NCI-H2107 (cell line): ENCODE data around the gene CEMIP.

Experiments
- DNase-seq: peaks from one replicate; lab custom pipeline; 2025; lab: John Stamatoyannopoulos, UW

The CEMIP gene

DNA sequence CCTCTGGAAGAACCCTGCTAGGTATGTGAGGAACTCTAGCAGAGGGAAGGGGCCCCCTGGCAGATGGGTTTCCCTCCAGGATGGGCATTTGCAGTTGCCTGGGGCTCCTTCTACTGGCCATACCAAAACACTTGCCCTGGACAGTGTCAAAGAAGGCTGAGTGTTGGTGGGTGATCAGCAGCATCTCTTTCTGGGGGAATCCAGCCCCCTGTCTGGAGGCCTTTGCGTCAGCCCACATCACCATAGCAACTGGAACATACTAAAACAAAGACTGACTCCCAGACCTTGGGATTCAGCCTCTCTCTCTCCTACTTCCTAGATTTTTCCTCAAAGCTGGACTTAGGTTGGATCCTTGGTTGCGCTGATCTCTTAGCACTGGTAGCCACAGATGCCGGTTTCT, 8.1 kb downstream of the CEMIP start:
- DNase-seq = no peak

DNA sequence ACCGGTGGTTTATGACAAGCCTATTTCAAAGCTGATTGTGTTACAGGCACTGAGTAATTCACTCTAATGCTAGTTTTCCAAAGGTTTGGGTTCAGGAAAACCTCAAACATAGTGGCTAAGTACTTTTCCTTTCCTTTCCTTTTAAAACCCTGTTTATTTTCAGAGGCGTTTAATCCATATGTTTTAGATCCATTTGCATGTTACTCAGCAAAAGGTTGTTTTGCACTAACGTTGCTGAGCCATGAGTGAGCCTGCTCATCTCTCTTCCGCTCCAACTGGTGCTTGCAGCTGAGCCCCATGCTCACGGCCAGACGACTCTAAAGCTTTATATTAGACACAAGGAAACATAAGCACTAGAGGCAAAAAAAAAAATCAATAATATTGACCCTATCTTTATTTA, 9.4 kb downstream of the CEMIP start:
- DNase-seq = no peak

DNA sequence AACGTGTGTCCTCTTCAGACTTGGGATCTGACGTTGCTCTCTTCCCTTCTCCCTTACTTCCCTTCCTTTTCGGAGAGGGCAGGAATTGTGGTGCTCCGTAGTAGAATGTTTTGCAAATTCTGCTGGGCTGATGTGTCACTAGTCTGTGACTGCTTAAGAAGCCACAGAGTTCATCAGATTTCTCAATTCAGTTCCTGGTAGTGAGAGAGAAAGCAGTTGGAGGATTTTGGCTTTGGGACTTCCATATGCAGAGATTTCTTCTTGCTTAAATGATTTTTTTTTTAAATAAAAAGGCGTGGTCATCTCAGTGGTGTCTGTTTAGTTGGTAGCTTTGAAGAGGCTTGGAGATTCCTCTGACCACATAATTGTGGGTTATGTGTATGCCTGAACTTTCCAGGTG, 10.1 kb downstream of the CEMIP start:
- no peak for DNase-seq

DNA sequence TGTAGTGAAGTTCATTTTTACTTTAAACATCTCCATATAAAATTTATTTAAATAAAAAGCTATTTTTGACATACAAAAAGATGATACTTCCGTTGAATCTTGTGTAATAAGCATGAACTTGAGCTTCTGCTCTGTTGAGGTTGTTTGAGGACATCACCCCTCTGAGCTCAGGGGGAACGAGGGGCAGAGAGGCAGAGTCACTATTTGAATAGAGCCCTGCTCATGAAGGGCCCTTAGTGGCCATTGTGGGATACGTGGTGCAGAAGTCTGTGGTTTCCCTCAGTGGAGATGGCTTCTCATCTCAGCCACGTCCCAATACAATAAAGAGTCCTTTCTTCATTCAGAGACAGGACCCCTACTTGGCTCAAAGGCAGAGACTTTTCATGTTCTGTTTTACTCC, 10.6 kb downstream of the CEMIP start:
- DNase-seq = peak; percentile 32

DNA sequence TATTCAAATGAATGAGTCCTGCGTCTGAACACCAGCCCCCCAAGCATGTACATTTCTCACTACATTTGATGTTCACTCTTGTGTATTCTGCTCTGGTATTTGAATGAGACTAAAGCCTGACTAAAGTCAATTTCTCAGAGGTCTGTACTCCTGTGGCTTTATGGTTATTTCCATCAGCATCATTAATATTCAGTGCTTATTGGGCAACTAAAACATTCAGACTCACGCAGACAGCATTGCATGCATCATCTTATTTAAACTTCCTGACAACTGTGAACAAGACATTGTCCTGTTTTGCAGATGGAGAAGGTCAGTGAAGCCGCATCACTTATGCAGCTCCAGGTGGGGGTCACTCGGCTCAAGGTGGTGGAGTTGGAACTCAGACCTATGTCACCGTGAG, 11.1 kb downstream of the CEMIP start:
- no peak for DNase-seq

DNA sequence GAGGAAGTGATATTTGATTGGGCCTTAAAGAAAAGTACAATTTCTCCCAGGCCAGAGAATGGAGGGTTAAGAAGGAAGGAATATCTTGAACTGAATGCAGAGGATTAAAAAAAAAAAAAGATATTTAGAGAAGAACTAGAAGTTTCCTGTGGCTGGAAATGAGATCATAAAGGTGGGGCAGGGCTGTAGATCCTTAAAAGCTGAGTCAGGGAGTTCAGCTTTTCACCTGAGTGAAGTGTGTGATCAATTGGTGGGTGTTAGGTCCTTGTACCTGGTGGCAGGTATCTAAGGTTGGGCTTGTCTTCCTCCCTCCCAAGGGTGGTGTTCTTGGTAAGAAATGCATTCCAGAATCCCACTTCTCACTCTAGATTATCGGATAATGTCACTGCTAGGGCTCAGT, 11.8 kb downstream of the CEMIP start:
- no peak for DNase-seq

DNA sequence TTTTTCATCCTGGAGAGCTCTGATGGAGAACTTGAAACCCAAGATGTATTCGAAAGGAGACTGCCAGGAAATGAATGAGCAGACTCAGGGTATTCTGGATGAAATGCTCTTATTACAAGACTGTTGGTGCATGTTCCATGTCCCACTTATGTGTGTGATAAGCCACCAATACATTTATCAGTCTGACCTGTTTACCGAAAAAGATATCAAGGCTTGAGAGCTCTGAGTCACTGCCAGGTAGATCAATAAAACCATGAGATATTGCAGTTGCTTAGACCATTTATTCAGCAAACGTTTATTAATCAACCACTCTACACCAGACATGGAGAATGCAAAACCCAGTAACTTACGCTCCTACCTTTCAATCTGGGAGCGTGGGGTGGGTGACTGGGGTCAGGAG, 17.2 kb downstream of the CEMIP start:
- no peak for DNase-seq

DNA sequence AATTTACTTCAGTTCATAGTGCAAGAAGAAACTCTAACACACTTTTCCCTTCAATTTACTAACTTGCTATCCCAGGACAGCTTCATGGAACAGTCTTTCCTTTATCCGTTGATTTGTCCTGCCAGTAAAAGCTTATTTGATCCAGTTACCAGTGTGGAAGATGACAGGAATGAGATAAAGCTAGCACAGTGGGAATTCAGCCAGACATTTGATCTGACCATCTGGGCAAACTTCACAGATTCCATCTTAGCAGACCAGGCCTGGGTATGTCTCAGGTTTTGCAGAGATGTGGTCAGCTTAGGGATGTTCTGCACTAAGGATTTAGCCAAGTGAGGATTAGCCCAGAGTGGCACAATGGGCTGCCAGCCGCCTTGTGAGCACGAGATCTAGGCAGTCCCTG, 19.7 kb downstream of the CEMIP start:
- DNase-seq = no peak

DNA sequence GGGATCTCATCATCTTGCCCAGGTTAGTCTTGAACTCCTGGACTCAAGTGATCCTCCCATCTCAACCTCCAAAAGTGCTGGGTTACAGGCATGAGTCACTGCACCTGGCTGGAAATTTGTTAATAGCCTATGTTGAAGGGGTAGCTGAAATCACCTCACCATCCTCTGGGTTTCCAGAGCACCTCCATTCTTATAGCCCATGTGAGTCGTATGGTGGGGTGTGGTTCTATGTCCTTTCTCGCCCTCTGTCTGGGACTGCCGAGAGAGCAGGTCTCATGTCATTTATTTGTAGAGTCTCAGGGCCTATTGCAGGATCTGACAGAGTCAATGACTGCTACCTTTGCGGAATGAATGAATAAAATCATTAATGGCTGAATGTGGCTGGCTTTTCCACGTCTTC, 20.9 kb downstream of the CEMIP start:
- no peak for DNase-seq

DNA sequence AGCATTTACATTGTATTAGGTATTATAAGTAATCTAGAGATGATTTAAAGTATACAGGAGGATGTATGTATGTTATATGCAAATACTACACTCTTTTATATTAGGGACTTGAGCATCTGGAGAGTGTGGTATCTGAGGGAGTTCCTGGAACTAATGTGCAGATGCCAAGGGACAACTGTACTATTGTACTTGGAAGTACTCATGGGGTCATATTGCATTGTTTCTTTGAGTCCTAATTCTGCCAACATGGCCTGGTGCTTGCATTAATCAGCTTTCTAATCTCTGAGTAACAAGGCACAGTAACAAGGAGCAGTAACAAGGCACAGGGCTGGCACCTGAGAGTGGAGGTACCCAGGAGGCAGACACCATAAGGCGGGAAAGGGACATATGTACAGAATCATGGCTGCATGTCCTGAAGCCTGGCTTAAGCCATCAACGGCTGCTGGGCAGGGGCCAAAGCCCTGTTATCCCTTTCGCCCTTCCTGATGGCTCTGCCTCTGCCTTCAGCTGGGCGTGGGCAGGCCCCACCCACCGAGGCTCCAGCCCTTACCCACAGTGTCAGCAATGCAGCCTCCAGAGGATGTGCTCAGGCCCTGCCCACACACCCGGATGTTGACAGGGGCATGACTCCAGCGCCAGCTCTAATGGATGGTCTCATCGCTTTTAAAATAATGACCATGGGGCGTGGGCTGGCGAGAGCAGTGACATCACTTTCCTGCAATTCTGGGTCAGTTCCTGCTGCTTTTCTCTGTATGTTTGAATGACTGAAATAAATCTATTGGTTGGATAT, 22.9 kb downstream of the CEMIP start:
- no peak for DNase-seq

DNA sequence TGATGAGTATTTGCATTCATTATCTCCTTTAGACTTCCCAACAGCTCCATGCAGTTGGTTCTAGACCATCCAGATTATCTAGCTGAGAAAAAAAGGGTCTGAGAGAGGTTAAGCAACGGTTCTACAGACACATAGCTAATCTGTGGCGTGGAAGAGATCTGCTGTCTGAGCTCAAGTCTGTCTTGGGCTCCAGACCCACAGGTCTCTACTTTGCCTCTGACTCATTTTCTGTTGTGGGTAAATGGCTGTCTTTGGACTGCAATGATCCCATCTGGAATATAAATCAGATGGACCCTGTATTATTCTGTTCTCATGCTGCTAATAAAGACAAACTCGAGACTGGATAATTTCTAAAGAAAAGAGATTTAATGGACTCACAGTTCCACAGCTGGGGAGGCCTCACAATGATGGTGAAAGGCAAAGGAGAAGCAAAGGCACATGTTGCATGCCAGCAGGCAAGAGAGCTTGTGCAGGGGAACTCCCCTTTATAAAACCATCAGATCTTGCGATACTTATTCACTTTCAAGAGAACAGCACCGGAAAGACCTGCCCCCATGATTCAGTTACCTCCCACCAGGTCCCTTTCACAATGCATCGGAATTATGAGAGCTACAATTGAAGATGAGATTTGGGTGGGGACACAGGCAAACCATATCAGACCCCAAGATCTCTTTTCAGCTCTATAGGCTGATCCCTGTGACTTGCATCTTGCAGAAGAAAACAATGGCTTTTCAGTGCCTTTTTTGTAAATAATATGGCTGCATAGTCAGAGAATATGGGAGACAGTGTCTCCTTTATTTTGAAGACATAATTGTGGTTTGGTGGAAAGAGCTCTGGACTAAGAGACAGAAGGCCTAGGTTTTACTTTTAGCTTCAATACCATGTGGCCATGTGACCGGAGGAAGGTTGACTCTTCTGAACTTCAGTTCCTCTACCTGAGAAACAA, 24.7 kb downstream of the CEMIP start:
- DNase-seq = no peak

DNA sequence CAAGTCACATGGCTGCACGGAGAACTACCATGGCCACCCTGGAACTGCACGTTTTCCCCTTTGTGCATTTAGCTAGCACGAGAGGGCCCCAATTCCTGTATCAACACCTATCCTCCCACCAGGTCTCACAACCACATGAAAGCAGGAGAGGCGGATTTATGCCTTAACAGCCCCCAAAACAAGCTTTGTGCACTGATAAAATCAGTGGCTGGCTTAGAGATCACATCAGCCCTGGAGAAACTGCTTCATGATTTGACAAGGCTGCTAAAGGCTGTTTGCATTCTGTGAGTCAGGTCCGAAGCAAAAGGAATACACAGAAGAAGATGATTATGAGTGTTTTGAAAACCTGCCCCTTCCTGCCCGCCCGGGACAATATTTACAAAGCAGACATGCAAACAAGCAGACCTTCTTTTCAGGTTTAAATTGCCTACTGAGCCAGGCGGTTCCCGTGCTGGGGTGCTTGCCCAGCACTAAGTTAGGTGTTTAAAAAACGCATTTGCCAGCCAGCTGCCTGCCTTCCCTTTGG, 25.9 kb downstream of the CEMIP start:
- no peak for DNase-seq

DNA sequence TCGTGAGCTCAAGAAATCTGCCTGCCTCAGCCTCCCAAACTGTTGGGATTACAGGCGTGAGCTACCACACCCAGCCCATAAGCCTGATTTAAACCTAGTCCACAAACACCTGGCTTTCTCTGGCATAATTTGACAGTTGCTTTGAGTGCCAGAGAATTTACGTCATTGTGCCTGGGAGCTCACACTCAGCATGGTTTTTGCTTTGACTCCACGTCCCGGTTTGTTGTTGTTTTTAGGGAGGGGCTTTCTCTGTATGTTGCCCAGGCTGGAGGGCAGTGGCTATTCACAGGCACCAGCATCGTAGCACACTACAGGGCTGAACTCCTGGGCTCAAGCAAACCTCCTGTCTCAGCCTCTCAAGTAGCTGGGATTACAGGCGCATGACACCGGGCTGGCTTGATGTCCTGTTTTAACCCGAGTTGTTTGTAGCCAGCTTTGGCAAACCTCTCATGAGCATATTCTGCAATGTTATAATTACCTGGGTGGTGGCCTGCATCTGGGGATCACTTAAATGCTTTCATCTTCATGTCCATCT, 32.7 kb downstream of the CEMIP start:
- no peak for DNase-seq

DNA sequence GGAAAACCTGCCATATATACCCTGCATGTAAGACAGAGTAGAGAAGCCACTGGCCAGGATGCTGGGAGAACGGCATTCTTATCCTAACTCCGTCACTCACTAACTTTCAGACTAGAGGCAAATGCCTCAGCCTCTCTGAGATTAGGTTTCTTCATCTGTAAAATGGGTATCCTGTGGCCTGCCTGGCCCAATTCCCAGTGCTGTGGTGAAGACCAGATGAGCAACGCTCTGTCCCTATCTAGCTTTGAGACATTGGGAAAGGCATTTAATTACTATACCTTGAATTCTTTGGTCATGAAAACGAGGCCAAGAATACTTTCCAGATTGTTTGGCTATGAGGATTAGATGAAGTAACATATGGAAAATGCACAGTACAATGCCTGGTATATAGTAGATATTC, 35.9 kb downstream of the CEMIP start:
- DNase-seq = no peak

DNA sequence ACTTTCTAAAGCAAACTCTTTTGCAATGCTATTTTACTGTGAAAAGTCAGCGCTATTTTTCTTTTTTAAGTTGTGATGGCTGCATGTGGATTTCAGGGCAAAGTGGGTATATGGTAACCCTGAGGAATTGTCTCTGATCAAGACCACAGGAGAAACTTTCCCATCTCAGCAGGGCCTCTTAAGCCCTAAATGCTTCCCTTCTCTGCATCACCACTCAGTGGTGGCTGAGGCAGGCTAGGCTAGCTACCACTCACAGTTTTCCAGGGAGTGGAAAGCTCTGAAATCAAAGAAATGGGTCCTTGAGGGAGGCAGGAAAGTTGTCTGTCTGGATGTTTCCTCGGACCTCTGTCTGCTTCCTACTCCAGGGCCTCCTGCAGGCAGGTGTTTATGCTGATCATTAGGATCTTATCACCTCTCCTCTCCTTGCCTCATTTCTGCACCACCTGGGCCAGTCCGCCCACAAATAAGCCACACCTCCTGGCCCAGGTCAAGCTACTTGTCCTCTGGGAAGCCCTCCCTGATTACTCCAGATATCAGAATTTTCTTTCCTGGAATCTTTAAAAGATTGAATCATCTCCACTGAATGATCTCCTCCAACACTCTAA, 37.0 kb downstream of the CEMIP start:
- no peak for DNase-seq

DNA sequence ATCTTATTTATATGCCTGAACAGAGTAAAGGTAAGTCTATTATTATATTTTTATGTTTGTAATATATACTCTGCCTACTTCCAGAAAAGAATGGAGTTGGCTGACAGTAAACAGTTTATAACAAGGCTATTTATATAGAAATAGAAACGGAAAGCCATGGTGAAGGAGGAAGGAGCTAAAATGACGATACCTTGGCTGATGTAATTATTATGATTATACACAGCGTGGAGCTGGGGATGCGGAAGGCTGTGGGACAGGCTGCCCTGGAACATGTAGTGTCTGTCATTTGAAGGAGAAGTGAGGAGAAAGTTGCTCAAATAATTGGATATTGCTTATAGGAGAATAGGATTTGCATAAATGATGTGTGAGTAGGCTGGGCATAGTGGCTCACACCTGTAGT, 37.8 kb downstream of the CEMIP start:
- DNase-seq = no peak

DNA sequence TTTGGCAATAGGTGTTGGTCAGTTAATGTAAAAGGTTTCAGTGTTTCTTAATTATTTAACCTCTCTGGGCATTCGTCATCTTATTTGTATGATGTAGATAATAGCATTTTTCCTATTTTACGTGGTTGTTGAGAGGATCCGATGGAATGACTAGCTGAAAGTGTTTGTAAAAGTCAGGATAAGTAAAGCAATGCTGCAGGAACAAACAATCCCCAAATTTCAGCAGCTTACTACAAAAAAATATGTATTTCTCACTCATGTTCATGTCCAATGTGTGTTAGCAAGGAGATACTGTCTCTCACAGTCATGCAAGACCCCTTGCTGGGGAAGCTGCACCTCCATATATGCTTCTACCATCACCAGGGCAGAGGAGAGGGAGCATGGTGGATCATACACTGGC, 38.7 kb downstream of the CEMIP start:
- no peak for DNase-seq

DNA sequence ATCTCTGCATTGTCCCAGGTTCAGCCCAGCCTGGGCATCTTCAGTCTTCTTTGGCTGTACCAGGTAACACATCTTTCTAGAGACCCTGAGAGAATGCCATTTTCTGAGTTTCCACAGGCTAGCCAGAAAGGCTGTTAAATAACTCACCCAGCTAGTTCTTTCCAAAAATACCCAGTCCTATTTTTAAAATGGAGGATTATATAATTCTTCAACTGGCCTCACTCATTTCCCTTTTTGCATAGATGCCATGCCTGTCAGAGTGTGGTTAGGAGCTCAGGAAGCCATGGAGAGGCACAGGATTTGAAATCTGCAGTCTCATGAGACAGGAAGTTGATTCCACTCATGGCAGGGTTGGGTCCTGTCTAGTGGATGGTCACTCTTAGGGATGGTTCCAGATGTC, 39.8 kb downstream of the CEMIP start:
- DNase-seq = no peak

DNA sequence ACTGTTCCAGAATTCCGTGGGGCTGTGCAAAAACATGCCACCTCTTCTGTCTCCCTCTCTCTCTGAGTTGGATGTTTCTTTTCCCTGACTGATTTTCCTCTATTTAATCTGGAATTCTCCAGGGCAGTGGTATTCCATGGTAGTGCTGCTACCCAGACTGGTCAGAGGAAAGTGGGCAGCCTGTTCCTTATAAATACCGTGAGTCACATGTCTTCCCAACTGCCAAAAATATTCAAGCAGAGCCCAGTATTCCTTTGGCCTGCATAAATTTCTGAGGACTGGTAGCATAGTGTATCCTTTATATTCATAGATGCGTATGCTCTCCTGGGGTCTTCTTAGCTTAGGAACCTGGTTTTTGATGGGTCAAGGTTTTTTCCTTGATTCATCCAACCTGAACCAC, 40.9 kb downstream of the CEMIP start:
- DNase-seq = no peak

DNA sequence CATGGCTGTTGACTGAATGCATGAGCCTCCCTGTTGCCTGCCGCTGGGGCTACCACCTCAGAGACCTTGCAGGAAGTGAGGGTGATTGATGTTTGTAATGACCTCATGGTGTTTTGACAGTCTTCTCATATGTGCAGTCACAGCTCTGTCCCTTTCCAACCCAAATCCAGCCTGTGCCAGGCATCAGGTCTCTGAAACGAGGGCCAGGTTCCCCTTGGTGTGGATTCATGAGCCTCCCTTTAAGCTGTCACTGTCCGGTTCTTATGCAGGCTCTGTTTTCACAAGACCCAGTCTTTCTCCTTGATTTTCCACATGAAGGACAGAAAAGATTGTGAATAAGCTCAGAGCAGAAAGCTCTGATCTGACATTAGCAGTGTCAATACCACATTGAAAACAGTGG, 43.1 kb downstream of the CEMIP start:
- no peak for DNase-seq

DNA sequence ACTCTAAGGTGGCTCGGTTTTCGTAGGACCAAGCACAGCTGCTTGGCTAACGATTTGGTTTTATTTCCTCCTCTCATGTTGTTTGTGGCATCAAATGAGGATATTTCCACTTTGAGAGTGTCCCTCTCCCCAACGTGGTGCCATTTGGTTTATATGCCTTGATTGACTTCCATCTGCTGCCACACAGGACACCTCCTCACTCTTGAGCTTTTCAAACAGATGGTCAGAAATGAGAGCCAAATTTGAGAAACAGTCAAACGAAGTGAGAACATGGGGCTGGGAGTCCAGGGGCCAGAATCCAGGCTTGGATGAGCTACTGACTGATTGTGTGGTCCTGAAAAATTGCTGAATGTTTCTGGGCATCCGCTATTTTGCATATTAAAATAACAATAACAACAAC, 43.5 kb downstream of the CEMIP start:
- DNase-seq = no peak

DNA sequence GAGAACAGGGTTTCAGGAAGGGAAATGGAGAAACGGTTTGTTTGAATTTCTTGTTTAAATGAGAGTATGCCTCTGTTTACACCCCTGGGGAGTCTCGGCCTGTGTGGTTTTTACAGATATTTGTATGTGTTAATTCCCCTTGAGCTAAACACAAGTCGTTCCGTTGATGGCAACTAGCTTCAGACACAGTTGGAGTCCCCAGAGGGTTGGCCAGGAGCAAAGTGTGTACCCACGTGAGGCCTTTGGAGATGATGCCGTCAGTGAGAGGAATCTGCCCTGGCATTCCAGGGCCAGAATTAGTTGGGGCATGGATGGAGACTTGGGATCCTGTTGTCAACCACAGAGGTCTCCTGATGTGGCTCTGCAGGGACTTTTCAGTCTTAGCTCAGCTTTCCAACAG, 44.0 kb downstream of the CEMIP start:
- DNase-seq = no peak
